ENCODE results near the gene MRPL23. TPM values are rescaled to one million over a fixed set of nuclear protein-coding genes. Genes with fewer than 3 reads are reported as not detected.

The MRPL23 gene
- polyA plus RNA-seq, 1 experiment, result 39.8 TPM

- ChIA-PET POLR2A (no interaction called here), CTCF (interaction anchor here (0.6 to 1.9 kb wide), 6 partner anchors 15 to 183 kb away, joined by 3 to 9 read pairs (median 3); no protein-coding TSS in a partner anchor)
- Histone ChIP-seq H3K27me3 (ENCODE audit: control insufficient read depth, insufficient read depth, low read length) (no peaks in the 10 kb centered on the region), H3K4me3 (ENCODE audit: low read depth, low read length) (no peak overlapping the region), H3K36me3 (ENCODE audit: control insufficient read depth, insufficient read depth, low read length) (no peaks in the 10 kb centered on the region)
- TF ChIP-seq, protein P1, sequence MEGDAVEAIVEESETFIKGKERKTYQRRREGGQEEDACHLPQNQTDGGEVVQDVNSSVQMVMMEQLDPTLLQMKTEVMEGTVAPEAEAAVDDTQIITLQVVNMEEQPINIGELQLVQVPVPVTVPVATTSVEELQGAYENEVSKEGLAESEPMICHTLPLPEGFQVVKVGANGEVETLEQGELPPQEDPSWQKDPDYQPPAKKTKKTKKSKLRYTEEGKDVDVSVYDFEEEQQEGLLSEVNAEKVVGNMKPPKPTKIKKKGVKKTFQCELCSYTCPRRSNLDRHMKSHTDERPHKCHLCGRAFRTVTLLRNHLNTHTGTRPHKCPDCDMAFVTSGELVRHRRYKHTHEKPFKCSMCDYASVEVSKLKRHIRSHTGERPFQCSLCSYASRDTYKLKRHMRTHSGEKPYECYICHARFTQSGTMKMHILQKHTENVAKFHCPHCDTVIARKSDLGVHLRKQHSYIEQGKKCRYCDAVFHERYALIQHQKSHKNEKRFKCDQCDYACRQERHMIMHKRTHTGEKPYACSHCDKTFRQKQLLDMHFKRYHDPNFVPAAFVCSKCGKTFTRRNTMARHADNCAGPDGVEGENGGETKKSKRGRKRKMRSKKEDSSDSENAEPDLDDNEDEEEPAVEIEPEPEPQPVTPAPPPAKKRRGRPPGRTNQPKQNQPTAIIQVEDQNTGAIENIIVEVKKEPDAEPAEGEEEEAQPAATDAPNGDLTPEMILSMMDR (IDR thresholded peaks at IDR 0.05; ENCODE audit: insufficient read depth, low read depth, low read length), result no peak
- DNase-seq (ENCODE audit: low read depth), result no peak
These were observed 21.9 kb downstream of the MRPL23 start for GRCh38 chr11:1969035-1969434.

DNA sequence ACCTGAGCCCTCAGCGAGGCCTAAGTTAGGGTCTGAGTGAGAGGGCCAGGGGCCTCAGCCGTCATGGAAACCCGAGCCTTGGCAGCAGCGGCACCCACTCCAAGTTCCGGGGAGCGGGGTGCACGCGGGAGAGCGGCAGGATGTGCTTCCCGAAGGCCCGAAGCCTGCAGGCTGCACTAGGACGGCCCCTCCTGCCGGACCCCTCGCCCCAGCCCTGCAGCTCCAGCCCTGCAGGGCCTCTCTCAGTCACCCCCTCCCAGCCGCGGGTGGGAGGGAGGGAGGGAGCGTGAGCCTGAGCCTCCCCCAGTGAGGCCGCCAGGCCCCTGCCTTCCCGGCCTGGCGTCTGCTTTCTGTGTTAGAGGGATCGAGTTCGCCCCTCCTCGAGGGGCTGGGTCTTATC lies 22.6 kb downstream of the MRPL23 start:
- ChIA-PET POLR2A (no interaction called here), CTCF (interaction anchor here (0.6 to 1.9 kb wide), 9 partner anchors 9 to 279 kb away, joined by 3 to 9 read pairs (median 3); no protein-coding TSS in a partner anchor)
- Histone ChIP-seq H3K36me3 (ENCODE audit: control insufficient read depth, insufficient read depth, low read length) (no peaks in the 10 kb centered on the region), H3K27me3 (ENCODE audit: control insufficient read depth, insufficient read depth, low read length) (no peaks in the 10 kb centered on the region), H3K4me3 (ENCODE audit: low read depth, low read length) (no peak overlapping the region)
- DNase-seq (ENCODE audit: low read depth), result no peak
- TF ChIP-seq, protein P1 (IDR thresholded peaks at IDR 0.05; ENCODE audit: insufficient read depth, low read depth, low read length), result no peak

DNA sequence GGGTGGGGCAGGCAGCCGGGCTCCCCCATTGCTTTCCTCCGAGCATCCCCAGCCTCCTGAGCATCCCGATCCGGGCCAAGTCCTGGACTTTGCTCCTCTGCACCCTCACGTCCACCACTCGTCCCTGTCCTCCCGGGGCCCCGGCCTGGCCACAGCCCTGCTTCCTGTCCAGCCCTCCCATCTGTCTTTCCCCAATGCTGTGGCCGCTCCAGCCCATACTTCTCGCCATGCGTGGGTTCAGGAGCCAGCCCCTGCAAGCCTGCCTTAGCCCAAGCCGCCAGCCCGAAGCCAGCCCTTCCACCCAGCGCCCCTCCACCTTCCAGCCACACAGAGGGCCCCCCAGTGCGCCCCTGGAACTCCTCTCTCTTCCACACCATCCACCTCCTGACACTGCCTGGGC lies 23.8 kb downstream of the MRPL23 start:
- H3K4me3 ChIP-seq (ENCODE audit: low read depth, low read length), result no peak overlapping the region
- POLR2A ChIA-PET, result no interaction called here
- no peak for DNase-seq (ENCODE audit: low read depth)
- no peaks in the 10 kb centered on the region for H3K27me3 ChIP-seq (ENCODE audit: control insufficient read depth, insufficient read depth, low read length)
- CTCF ChIA-PET, result interaction anchor here (0.8 to 1.9 kb wide), 5 partner anchors 17 to 396 kb away, joined by 3 to 9 read pairs (median 3); no protein-coding TSS in a partner anchor
- H3K36me3 ChIP-seq (ENCODE audit: control insufficient read depth, insufficient read depth, low read length), result no peaks in the 10 kb centered on the region
- TF ChIP-seq, protein P1 (IDR thresholded peaks at IDR 0.05; ENCODE audit: insufficient read depth, low read depth, low read length), result no peak

GRCh38 chr11:1975185-1975584 lies 28.1 kb downstream of the MRPL23 start:
- Histone ChIP-seq H3K36me3 (ENCODE audit: control insufficient read depth, insufficient read depth, low read length) (no peaks in the 10 kb centered on the region), H3K27me3 (ENCODE audit: control insufficient read depth, insufficient read depth, low read length) (no peaks in the 10 kb centered on the region), H3K4me3 (ENCODE audit: low read depth, low read length) (no peak overlapping the region)
- ChIA-PET CTCF (interaction anchor here (1.4 kb wide), 1 partner anchor 323 kb away, joined by 5 read pairs; no protein-coding TSS in a partner anchor), POLR2A (no interaction called here)
- no peak for DNase-seq (ENCODE audit: low read depth)
- TF ChIP-seq, protein P1 (IDR thresholded peaks at IDR 0.05; ENCODE audit: insufficient read depth, low read depth, low read length), result no peak

GRCh38 chr11:1978720-1979473 lies 31.8 kb downstream of the MRPL23 start:
- POLR2A ChIA-PET, result interaction anchor here (0.6 kb wide), 1 partner anchor 1157 kb away, joined by 4 read pairs; no protein-coding TSS in a partner anchor
- DNase-seq (ENCODE audit: low read depth), result no peak
- CTCF ChIA-PET, result interaction anchor here (0.5 to 0.9 kb wide), 2 partner anchors 96 to 173 kb away, joined by 3 to 4 read pairs; no protein-coding TSS in a partner anchor
- Histone ChIP-seq H3K4me3 (ENCODE audit: low read depth, low read length) (no peak overlapping the region), H3K36me3 (ENCODE audit: control insufficient read depth, insufficient read depth, low read length) (no peaks in the 10 kb centered on the region), H3K27me3 (ENCODE audit: control insufficient read depth, insufficient read depth, low read length) (no peaks in the 10 kb centered on the region)
- TF ChIP-seq, protein P1 (IDR thresholded peaks at IDR 0.05; ENCODE audit: insufficient read depth, low read depth, low read length), result no peak

Measured in BJ (cell line).